ENCODE measurements around the gene PCDH12.

Gene PCDH12

GRCh38 chr5:141957367-141957996 is 520 bp downstream of the PCDH12 start:
- DNase-seq, result peak; percentile 46

GRCh38 chr5:141954194-141954593 is 3.8 kb downstream of the PCDH12 start:
- Histone ChIP-seq H3K27ac (no peak overlapping the region), H3K27me3 (ENCODE audit: insufficient read depth, low read depth, severe bottlenecking) (no peaks in the 10 kb centered on the region), H3K9me3 (ENCODE audit: severe bottlenecking) (no peaks in the 10 kb centered on the region), H3K36me3 (no peaks in the 10 kb centered on the region), H3K4me3 (ENCODE audit: low read depth, low read length) (no peak overlapping the region)
- no peak for TF ChIP-seq CTCF (IDR thresholded peaks at IDR 0.05; ENCODE audit: low read depth, low read length)
- DNase-seq, result no peak

More at GRCh38 chr5:141957367-141957996, 520 bp downstream of the PCDH12 start:
- Histone ChIP-seq H3K36me3 (no peaks in the 10 kb centered on the region), H3K27me3 (ENCODE audit: insufficient read depth, low read depth, severe bottlenecking) (no peaks in the 10 kb centered on the region), H3K27ac (peak overlapping the region; percentile 65), H3K9me3 (ENCODE audit: severe bottlenecking) (no peaks in the 10 kb centered on the region), H3K4me3 (ENCODE audit: low read depth, low read length) (no peak overlapping the region)
- no peak for TF ChIP-seq CTCF (IDR thresholded peaks at IDR 0.05; ENCODE audit: low read depth, low read length)

- TF ChIP-seq CTCF (IDR thresholded peaks at IDR 0.05; ENCODE audit: low read depth, low read length), result no peak
- Histone ChIP-seq H3K9me3 (ENCODE audit: severe bottlenecking) (no peaks in the 10 kb centered on the region), H3K27me3 (ENCODE audit: insufficient read depth, low read depth, severe bottlenecking) (no peaks in the 10 kb centered on the region), H3K27ac (no peak overlapping the region), H3K36me3 (no peaks in the 10 kb centered on the region), H3K4me3 (ENCODE audit: low read depth, low read length) (no peak overlapping the region)
- DNase-seq, result no peak
Measured at GRCh38 chr5:141952020-141952419, 6.0 kb downstream of the PCDH12 start.

- Histone ChIP-seq H3K27me3 (ENCODE audit: insufficient read depth, low read depth, severe bottlenecking) (no peaks in the 10 kb centered on the region), H3K27ac (no peak overlapping the region), H3K9me3 (ENCODE audit: severe bottlenecking) (no peaks in the 10 kb centered on the region), H3K36me3 (no peaks in the 10 kb centered on the region), H3K4me3 (ENCODE audit: low read depth, low read length) (no peak overlapping the region)
- peak; percentile 59 for DNase-seq
- peak; percentile 81 for TF ChIP-seq CTCF (IDR thresholded peaks at IDR 0.05; ENCODE audit: low read depth, low read length)
Measured at GRCh38 chr5:141951332-141951781, 6.6 kb downstream of the PCDH12 start.

- TF ChIP-seq CTCF (IDR thresholded peaks at IDR 0.05; ENCODE audit: low read depth, low read length), result no peak
- Histone ChIP-seq H3K4me3 (ENCODE audit: low read depth, low read length) (no peak overlapping the region), H3K27ac (no peak overlapping the region), H3K36me3 (no peaks in the 10 kb centered on the region), H3K27me3 (ENCODE audit: insufficient read depth, low read depth, severe bottlenecking) (no peaks in the 10 kb centered on the region), H3K9me3 (ENCODE audit: severe bottlenecking) (no peaks in the 10 kb centered on the region)
- no peak for DNase-seq
Measured at GRCh38 chr5:141950207-141951005, 7.6 kb downstream of the PCDH12 start.
